NCI-H128 (cell line): ENCODE results near the gene WDR83.
"Not testable (repeated sequence)": the region's sequence is repeated elsewhere in the genome, so short reads cannot be mapped to it uniquely, and the experiment has no call there.

Experiments
- DNase-seq: peaks from one replicate; lab custom pipeline; 2025; ENCODE audit not compliant: unreplicated experiment; lab: John Stamatoyannopoulos, UW

Gene WDR83

GRCh38 chr19:12711187-12711586 is 44.6 kb downstream of the WDR83 start:
- no peak for DNase-seq

- DNase-seq = not testable (repeated sequence)
Measured at GRCh38 chr19:12712077-12712476, 45.5 kb downstream of the WDR83 start.

- DNase-seq = not testable (repeated sequence)
Measured at GRCh38 chr19:12713304-12713703, 46.7 kb downstream of the WDR83 start.

GRCh38 chr19:12715102-12715501 is 48.5 kb downstream of the WDR83 start:
- DNase-seq = no peak

- DNase-seq = no peak
Measured at GRCh38 chr19:12715929-12716328, 49.3 kb downstream of the WDR83 start.

- no peak for DNase-seq
Measured at GRCh38 chr19:12720296-12720695, 53.7 kb downstream of the WDR83 start.

GRCh38 chr19:12720851-12721655 is 54.4 kb downstream of the WDR83 start:
- DNase-seq = no peak

GRCh38 chr19:12721656-12722565 is 55.3 kb downstream of the WDR83 start:
- no peak for DNase-seq

- peak; percentile 98 for DNase-seq
Measured at GRCh38 chr19:12722566-12723380, 56.2 kb downstream of the WDR83 start.

GRCh38 chr19:12723381-12723640 is 56.7 kb downstream of the WDR83 start:
- DNase-seq = no peak

- peak; percentile 24 for DNase-seq
Measured at GRCh38 chr19:12723641-12724426, 57.2 kb downstream of the WDR83 start, which contains the start of gene TNPO2. Gene TNPO2 (minus strand): TSS chr19:12723932. CDS start chr19:12720977, 2,955 bp downstream.
